Stimulated activated CD4-positive, alpha-beta T cell treated with anti-CD3 and anti-CD28 coated beads, Interleukin-4, amount 100 ng/mL, for 4 hours (primary cell): ENCODE results near the gene UBQLN4.
A peak's percentile ranks its signal among the peaks of the same experiment; 100 is the strongest.

Source experiments
- DNase-seq, 2 experiments: peaks; one replicate each; pipeline ENCODE4 v3.0.0-alpha.2; 2020

UBQLN4 gene

GRCh38 chr1:156009404-156009803, 44.2 kb downstream of the UBQLN4 start:
- DNase-seq: no peak

DNA sequence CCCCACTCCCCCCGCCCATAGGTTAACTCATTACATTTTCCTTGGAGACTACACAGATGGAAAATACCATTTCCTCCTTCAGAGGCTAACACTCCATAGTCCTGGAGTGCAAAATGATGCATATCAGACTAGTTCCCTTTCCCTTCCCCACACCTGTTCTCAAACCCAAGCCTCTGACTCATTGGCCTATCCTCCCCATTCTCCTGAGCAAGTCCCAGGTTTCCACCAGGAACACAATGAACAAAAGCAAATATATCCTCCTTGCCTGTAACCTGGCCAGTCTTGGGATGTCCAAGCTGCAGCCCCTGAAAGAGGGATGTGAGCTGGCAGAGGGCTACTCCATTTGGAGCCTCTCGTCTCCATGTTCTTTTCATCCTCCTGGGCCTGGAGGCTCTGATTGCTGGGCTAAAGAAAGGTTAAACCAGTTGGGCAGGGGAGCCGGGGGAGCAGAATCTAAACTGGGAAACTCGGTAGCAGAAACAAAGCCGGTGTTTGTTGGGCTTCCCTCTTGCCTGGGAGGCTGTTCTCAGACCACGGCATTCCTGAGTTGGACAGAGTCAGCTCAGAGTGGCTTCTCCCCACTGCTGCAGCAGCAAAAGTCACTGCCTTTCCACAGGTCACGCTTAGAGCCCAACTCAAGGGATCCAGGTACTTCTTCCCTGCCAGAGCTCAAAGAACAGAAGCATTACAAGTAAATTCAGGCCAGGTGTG, 46.8 kb downstream of the UBQLN4 start:
- DNase-seq: no peak

DNA sequence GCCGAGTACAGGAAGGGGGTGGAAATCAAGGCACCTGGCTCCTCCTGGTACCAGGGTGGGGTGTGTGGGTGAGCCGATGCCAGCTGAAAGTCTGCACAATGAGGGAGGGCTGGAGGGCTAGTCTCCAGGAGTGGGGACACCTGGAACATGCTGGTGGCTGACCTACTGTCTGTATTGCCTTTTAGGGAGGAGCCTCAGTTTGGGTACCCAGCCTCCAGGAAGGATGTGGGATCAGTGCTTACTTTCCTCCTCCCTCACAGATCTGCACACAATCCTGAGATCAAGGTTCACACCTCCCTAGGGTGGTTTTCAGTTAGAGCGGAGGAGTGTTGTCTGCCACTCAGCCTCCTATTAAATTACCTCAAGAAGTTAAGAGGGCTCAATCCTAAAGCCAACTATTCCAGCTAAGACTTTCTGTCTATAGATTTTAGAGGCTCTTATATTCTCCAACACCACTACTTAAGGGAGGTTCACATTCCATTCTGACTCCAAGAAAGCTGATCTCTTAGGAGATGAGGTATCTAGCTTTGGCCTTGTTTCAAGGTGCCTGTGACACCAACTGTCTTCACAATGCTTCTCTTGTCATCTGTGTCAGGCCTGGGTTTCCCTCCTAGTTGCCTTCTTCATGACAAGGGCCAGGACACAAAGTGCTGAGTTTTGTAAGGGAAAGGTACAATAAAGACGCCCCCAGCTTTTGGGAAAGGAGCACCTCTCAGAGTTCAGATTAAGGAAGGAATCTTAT, 48.6 kb downstream of the UBQLN4 start:
- no peak for DNase-seq

DNA sequence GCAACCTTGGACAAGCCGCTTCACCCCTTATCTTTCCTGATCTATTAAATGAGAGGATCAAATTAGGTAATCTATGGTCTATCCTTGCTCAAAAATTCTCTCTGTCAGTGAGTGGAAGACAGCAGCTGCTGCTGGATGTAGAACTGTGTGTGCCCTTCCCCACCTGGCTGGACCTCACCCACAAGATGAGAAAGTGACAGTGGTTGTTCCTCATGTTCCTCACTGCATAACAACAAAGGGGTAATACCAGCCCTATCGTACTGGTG, 49.7 kb downstream of the UBQLN4 start:
- no peak for DNase-seq

DNA sequence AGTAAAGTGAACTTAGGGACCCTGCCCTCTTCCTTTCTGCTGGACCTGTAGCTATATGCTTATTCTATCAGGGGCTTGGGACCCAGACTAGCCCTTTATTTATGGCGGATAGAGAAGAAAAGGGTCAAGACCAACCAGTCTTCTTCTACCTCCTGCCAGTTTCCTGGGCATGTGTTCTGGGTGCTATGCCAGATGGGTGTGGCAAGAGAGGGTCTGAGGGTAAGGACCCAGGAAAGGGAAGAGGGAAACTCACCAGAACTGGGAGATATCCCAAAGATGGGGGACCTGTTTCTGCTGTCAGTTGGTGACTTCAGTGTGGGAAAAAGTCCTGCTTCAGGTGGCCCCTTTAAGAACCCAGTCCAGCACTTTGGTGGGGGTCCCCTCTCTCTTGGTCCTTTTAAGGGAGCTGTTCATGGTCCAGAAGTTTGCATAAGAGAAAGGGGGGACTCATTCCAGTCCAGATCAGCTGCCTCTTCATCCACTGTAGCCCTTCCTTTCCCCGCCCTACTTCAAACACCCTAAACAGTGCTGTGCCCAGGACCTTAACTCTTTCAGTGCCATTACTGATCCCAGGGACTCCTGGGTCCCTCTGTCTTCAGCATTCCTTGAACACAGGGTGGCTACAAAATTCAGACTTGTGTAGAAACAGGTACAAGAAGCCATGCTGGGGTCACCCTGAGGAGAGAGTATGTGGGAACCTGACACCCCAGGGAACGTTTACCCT, 51.2 kb downstream of the UBQLN4 start:
- DNase-seq: no peak

- no peak for DNase-seq
Observed at GRCh38 chr1:156001662-156002171, 51.9 kb downstream of the UBQLN4 start.

DNA sequence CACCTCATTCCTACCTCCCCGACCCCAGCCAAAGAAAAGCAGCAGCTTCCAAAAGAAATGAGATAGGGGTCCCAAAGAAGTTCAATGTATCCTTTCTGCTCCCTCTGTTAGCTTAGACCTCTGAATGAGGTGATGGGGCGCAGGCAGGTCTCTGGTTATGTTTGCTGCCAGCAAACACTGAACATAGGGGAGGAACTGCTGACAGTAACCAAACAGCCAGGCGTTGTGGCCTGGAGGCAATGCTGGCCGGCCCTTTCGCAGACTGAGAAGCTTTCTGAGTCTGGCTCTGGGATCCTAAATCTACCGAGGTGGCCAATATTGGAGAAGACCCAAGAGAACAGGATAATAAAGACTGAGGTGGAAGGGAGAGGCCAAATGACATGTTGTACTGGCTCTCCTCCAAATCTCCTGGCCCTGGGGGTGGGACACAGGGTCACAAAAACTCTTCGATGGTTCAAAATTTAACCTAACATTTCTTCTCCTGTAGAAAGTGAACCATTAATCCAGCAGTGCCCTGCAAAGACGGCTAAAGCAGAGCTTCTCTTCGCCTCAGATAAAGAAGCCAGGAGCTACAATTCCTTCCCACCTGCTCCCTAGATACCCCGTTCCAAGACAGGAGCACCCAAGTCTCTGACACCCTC, 52.5 kb downstream of the UBQLN4 start:
- DNase-seq: no peak

- DNase-seq: no peak
Observed at GRCh38 chr1:155999964-156000363, 53.6 kb downstream of the UBQLN4 start.

GRCh38 chr1:155996166-155996565, 57.4 kb downstream of the UBQLN4 start:
- no peak for DNase-seq

DNA sequence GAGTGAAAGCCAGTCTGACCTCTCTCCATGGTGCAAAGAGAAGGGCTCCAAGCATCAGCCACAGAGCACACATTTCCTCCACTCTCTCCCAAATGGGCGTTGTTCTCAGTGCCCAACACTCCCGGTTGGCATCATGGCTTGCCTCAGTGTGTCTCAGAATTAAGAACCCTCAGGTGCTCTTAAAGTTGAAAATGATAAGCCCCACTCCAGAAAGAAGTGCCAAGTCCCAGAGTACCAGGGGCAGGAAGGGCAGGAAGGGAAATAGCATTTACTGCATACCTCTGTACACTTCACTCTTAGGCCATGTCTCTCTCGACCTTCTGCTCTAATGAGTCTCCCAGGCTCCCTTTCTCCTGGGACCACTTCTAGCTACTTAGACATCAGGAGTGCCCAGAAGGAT, 60.0 kb downstream of the UBQLN4 start:
- no peak for DNase-seq

- no peak for DNase-seq
Observed at GRCh38 chr1:155990005-155990739, 63.4 kb downstream of the UBQLN4 start.

DNA sequence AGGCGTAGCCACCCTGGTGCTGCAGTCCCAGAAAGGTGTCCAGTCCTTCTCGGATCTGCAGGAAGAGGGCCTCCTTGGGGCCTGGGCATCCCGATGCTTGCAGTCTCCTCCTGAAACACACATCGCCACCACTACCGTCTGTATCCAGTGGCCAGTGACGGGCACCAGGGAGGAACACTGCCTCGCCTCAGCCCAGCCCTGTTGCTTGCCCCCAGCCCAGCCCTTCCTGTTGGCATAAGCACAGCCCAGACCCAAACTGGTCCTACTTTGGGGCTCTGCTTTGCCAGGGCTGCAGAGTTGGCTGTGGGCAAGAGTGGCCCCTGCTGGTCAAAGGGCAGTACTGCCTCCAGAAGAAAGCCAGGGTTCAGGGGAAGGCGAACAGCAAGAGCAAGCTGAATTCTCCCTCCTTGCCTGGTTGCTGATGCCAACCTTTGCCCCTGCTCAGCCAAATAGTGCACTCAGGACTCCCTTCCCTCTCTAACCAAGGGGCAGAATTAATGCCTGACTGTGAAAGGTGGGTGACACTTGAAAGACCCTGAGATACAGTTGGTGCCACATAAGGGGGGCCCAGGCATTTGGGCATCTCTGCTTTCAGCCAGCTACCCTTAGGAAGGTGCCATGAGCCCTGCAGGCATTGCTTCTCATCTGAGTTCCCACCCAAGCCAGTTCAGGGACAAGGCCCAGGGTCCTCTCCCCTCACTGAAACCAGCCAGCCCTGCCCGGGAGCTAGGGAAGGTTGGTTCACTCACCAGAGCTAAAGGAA, 64.2 kb downstream of the UBQLN4 start:
- peak; percentile 69 to 72 for DNase-seq
